Measurements from ENCODE around the gene WDR90. TPM values are rescaled to one million over a fixed set of nuclear protein-coding genes. Genes with fewer than 3 reads are reported as not detected.

Gene WDR90
- total and polyA plus RNA-seq, 7 donors: 4.0 to 9.7 (median 8.0) TPM

GRCh38 chr16:693766-694165 lies 44.6 kb downstream of the WDR90 start:
- H3K4me1 ChIP-seq: peaks cover 21% of the 10 kb centered on the region
- no peak for TF ChIP-seq CTCF (IDR thresholded peaks at IDR 0.05)
- 2 to 5% (median 2%) methylated on average over 12 to 36 of the region's 37 CpGs for WGBS, 3 donors
- DNase-seq (no peak), ATAC-seq (no peak)
- no peak overlapping the region for H3K27ac ChIP-seq
- H3K9me3 ChIP-seq: no peaks in the 10 kb centered on the region
- no peak overlapping the region for H3K4me3 ChIP-seq
- H3K27me3 ChIP-seq (ENCODE audit: insufficient read depth in 3 of 3, low read length in 2 of 3): peaks cover 0 to 68% (median 27%) of the 10 kb centered on the region in 3 donors
- intact Hi-C loops (cut with DNase I): no loop called here
- H3K36me3 ChIP-seq (ENCODE audit: insufficient read depth in 1 of 2, low read depth in 1 of 2): no peaks in the 10 kb centered on the region

GRCh38 chr16:694187-694862 lies 45.2 kb downstream of the WDR90 start:
- peaks cover 16% of the 10 kb centered on the region for H3K4me1 ChIP-seq
- H3K4me3 ChIP-seq: no peak overlapping the region
- H3K9me3 ChIP-seq: no peaks in the 10 kb centered on the region
- no peak for ATAC-seq
- no peak for DNase-seq
- no peaks in the 10 kb centered on the region for H3K36me3 ChIP-seq (ENCODE audit: insufficient read depth in 1 of 2, low read depth in 1 of 2)
- WGBS, 3 donors: 1 to 3% (median 2%) methylated on average over 29 to 64 of the region's 64 CpGs
- intact Hi-C loops (cut with DNase I): no loop called here
- no peak overlapping the region for H3K27ac ChIP-seq
- no peak for TF ChIP-seq CTCF (IDR thresholded peaks at IDR 0.05)
- peaks cover 0 to 73% (median 28%) of the 10 kb centered on the region in 3 donors for H3K27me3 ChIP-seq (ENCODE audit: insufficient read depth in 3 of 3, low read length in 2 of 3)

GRCh38 chr16:694863-695354 lies 45.7 kb downstream of the WDR90 start:
- Histone ChIP-seq H3K36me3 (ENCODE audit: insufficient read depth in 1 of 2, low read depth in 1 of 2) (no peaks in the 10 kb centered on the region), H3K27me3 (ENCODE audit: insufficient read depth in 3 of 3, low read length in 2 of 3) (peaks cover 0 to 79% (median 29%) of the 10 kb centered on the region in 3 donors), H3K4me1 (peaks cover 12% of the 10 kb centered on the region), H3K9me3 (no peaks in the 10 kb centered on the region), H3K4me3 (no peak overlapping the region), H3K27ac (no peak overlapping the region)
- intact Hi-C loops (cut with DNase I): no loop called here
- TF ChIP-seq CTCF (IDR thresholded peaks at IDR 0.05): no peak
- ATAC-seq (no peak), DNase-seq (no peak)
- 2% methylated on average over 25 to 37 of the region's 37 CpGs for WGBS, 3 donors

- Histone ChIP-seq H3K27ac (no peak overlapping the region), H3K36me3 (ENCODE audit: insufficient read depth in 1 of 2, low read depth in 1 of 2) (no peaks in the 10 kb centered on the region), H3K4me3 (peak overlapping the region; percentile 30), H3K9me3 (no peaks in the 10 kb centered on the region), H3K27me3 (ENCODE audit: insufficient read depth in 3 of 3, low read length in 2 of 3) (peaks cover 0 to 85% (median 33%) of the 10 kb centered on the region in 3 donors), H3K4me1 (peaks cover 10% of the 10 kb centered on the region)
- intact Hi-C loops (cut with DNase I): no loop called here
- WGBS, 3 donors: 2 to 3% (median 3%) methylated on average over 58 to 71 of the region's 71 CpGs
- TF ChIP-seq CTCF (IDR thresholded peaks at IDR 0.05): no peak
- DNase-seq: peak in 1 of 2 donors; percentile 42
- ATAC-seq: peak; percentile 12 to 52 (median 30)
Measured at GRCh38 chr16:695355-696089, 46.4 kb downstream of the WDR90 start.

Measured in psoas muscle (tissue), 8 donors.